RWPE2 (cell line): ENCODE results near the gene CARD14.

Experiments
- ATAC-seq: fragments of 200-7000 bp; cut with Tn5 transposase; 3 replicates; pipeline ENCODE4 v1.9.1; 2021; ENCODE audit warnings: low read depth
- DNase-seq: peaks from one replicate; pipeline ENCODE4 v3.0.0-alpha.2; 2020; ENCODE audit warnings: low spot score
- H3K27ac ChIP-seq: fragments of 450-650 bp; 2 replicates; pipeline ENCODE4 v1.5.1; 2017; ENCODE audit warnings: mild to moderate bottlenecking; ENCODE audit not compliant: poor library complexity, severe bottlenecking
- H3K27me3 ChIP-seq: fragments of 250-450 bp; sonication (Bioruptor Pico); 2 replicates; pipeline ENCODE4 v1.5.1; 2021; ENCODE audit warnings: mild to moderate bottlenecking, moderate library complexity; ENCODE audit not compliant: insufficient read depth, poor library complexity, severe bottlenecking
- H3K36me3 ChIP-seq: fragments of 250-450 bp; sonication (Bioruptor Pico); 2 replicates; pipeline ENCODE4 v1.5.1; 2020; ENCODE audit warnings: low read depth, mild to moderate bottlenecking, moderate library complexity
- H3K4me1 ChIP-seq: fragments of 250-450 bp; sonication (Bioruptor Pico); 2 replicates; pipeline ENCODE4 v1.5.1; 2021; ENCODE audit warnings: mild to moderate bottlenecking, moderate library complexity; ENCODE audit not compliant: insufficient read depth, poor library complexity, severe bottlenecking
- H3K4me3 ChIP-seq: fragments of 250-450 bp; sonication (Bioruptor Pico); 2 replicates; pipeline ENCODE4 v1.5.1; 2021; ENCODE audit warnings: mild to moderate bottlenecking, moderate library complexity; ENCODE audit not compliant: severe bottlenecking
- H3K9me3 ChIP-seq: fragments of 250-450 bp; sonication (Bioruptor Pico); 2 replicates; pipeline ENCODE4 v1.5.1; 2021; ENCODE audit warnings: mild to moderate bottlenecking, moderate library complexity; ENCODE audit not compliant: severe bottlenecking
- CTCF ChIP-seq: fragments of 450-650 bp; IDR thresholded peaks from one replicate; pipeline ENCODE4 v1.5.1; 2017; ENCODE audit warnings: mild to moderate bottlenecking, moderate library complexity; ENCODE audit not compliant: poor library complexity, severe bottlenecking

Gene CARD14

GRCh38 chr17:80132906-80133625, 36.8 kb upstream of the CARD14 start:
- Histone ChIP-seq H3K27ac (no peak overlapping the region), H3K4me3 (no peak overlapping the region), H3K36me3 (peaks cover 59% of the 10 kb centered on the region), H3K9me3 (no peaks in the 10 kb centered on the region), H3K27me3 (no peaks in the 10 kb centered on the region), H3K4me1 (no peaks in the 10 kb centered on the region)
- no peak for TF ChIP-seq CTCF
- DNase-seq, result no peak
- peak; percentile 34; the same call in 2 of the 3 replicates for ATAC-seq

- H3K4me3 ChIP-seq, result no peak overlapping the region
- H3K27ac ChIP-seq, result no peak overlapping the region
- TF ChIP-seq CTCF, result no peak
- no peaks in the 10 kb centered on the region for H3K9me3 ChIP-seq
- DNase-seq (no peak), ATAC-seq (no peak; the same call in 2 of the 3 replicates)
- H3K4me1 ChIP-seq, result no peaks in the 10 kb centered on the region
- H3K27me3 ChIP-seq, result no peaks in the 10 kb centered on the region
- H3K36me3 ChIP-seq, result peaks cover 64% of the 10 kb centered on the region
Measured at GRCh38 chr17:80133626-80133970, 36.2 kb upstream of the CARD14 start.

- Histone ChIP-seq H3K9me3 (no peaks in the 10 kb centered on the region), H3K27me3 (no peaks in the 10 kb centered on the region), H3K4me1 (no peaks in the 10 kb centered on the region), H3K27ac (no peak overlapping the region), H3K36me3 (peaks cover 93% of the 10 kb centered on the region), H3K4me3 (no peak overlapping the region)
- no peak for DNase-seq
- no peak for ATAC-seq
- TF ChIP-seq CTCF, result no peak
Measured at GRCh38 chr17:80137131-80137530, 32.7 kb upstream of the CARD14 start.

GRCh38 chr17:80138856-80139426, 30.9 kb upstream of the CARD14 start:
- ATAC-seq (no peak), DNase-seq (peak; percentile 25)
- Histone ChIP-seq H3K9me3 (no peaks in the 10 kb centered on the region), H3K4me3 (no peak overlapping the region), H3K36me3 (peaks cover 100% of the 10 kb centered on the region), H3K27ac (no peak overlapping the region), H3K4me1 (no peaks in the 10 kb centered on the region), H3K27me3 (no peaks in the 10 kb centered on the region)
- no peak for TF ChIP-seq CTCF
